ENCODE measurements around the gene CX3CR1. TPM values are rescaled to one million over a fixed set of nuclear protein-coding genes. Genes with fewer than 3 reads are reported as not detected.
"Not testable (repeated sequence)": the region's sequence is repeated elsewhere in the genome, so short reads cannot be mapped to it uniquely, and the experiment has no call there.

The CX3CR1 gene
- polyA plus RNA-seq, 1 experiment: not detected

DNA sequence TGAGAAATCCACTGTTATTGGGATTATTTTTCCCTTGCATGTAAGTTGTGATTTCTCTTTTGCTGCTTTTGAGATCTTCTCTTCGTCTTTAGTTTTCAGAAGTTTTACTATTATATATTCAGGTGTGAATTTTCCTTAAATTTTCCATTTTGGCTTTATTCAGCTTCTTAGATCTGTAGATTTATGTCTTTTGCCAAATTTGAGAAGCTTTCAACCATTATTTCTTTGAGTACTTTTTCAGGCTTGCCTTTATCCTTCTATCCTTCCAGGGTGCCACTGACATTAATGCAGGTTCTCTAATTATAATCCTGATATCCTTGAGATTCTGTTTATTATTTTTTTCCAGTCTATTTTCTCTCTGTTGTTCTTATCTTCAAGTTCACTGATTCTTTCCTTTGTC, 49.4 kb downstream of the CX3CR1 start:
- CTCF ChIA-PET: no interaction called here
- Histone ChIP-seq H3K9me3 (ENCODE audit: control insufficient read depth, insufficient read depth, low read length) (no peaks in the 10 kb centered on the region), H3K4me3 (ENCODE audit: low read depth, low read length) (no peak overlapping the region), H3K27me3 (ENCODE audit: control insufficient read depth, insufficient read depth, low read length) (peaks cover 18% of the 10 kb centered on the region), H3K27ac (ENCODE audit: low read depth, low read length) (no peak overlapping the region)
- POLR2A ChIA-PET: no interaction called here
- TF ChIP-seq CTCF (IDR thresholded peaks at IDR 0.05; ENCODE audit: low read depth, low read length): no peak
- no peak for DNase-seq (ENCODE audit: low read depth, low spot score)

GRCh38 chr3:39228496-39228895, 51.3 kb downstream of the CX3CR1 start:
- Histone ChIP-seq H3K9me3 (ENCODE audit: control insufficient read depth, insufficient read depth, low read length) (no peaks in the 10 kb centered on the region), H3K4me3 (ENCODE audit: low read depth, low read length) (no peak overlapping the region), H3K27ac (ENCODE audit: low read depth, low read length) (no peak overlapping the region), H3K27me3 (ENCODE audit: control insufficient read depth, insufficient read depth, low read length) (peaks cover 12% of the 10 kb centered on the region)
- no peak for DNase-seq (ENCODE audit: low read depth, low spot score)
- POLR2A ChIA-PET: no interaction called here
- TF ChIP-seq CTCF (IDR thresholded peaks at IDR 0.05; ENCODE audit: low read depth, low read length): no peak
- CTCF ChIA-PET: no interaction called here

DNA sequence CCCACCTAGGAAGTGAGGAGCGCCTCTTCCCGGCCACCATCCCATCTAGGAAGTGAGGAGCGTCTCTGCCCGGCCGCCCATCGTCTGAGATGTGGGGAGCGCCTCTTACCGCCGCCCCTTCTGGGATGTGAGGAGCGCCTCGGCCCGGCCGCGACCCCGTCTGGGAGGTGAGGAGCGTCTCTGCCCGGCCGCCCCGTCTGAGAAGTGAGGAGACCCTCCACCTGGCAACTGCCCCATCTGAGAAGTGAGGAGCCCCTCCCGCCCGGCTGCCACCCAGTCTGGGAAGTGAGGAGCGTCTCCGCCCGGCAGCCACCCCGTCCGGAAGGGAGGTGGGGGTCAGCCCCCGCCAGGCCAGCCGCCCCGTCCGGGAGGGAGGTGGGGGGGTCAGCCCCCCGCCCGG, 52.2 kb downstream of the CX3CR1 start:
- H3K4me3 ChIP-seq (ENCODE audit: low read depth, low read length); DNase-seq (ENCODE audit: low read depth, low spot score); H3K27ac ChIP-seq (ENCODE audit: low read depth, low read length); H3K9me3 ChIP-seq (ENCODE audit: control insufficient read depth, insufficient read depth, low read length); POLR2A ChIA-PET; CTCF ChIA-PET; H3K27me3 ChIP-seq (ENCODE audit: control insufficient read depth, insufficient read depth, low read length): not testable (repeated sequence)

GRCh38 chr3:39226106-39226741, 53.6 kb downstream of the CX3CR1 start:
- ChIA-PET POLR2A (no interaction called here), CTCF (interaction anchor here (0.6 to 0.8 kb wide), 2 partner anchors 36 to 38 kb away, joined by 3 to 4 read pairs; no protein-coding TSS in a partner anchor)
- no peak for DNase-seq (ENCODE audit: low read depth, low spot score)
- Histone ChIP-seq H3K27me3 (ENCODE audit: control insufficient read depth, insufficient read depth, low read length) (peaks cover 2% of the 10 kb centered on the region), H3K9me3 (ENCODE audit: control insufficient read depth, insufficient read depth, low read length) (no peaks in the 10 kb centered on the region), H3K27ac (ENCODE audit: low read depth, low read length) (no peak overlapping the region), H3K4me3 (ENCODE audit: low read depth, low read length) (no peak overlapping the region)
- no peak for TF ChIP-seq CTCF (IDR thresholded peaks at IDR 0.05; ENCODE audit: low read depth, low read length)

- no peak for DNase-seq (ENCODE audit: low read depth, low spot score)
- Histone ChIP-seq H3K27me3 (ENCODE audit: control insufficient read depth, insufficient read depth, low read length) (peaks cover 11% of the 10 kb centered on the region), H3K9me3 (ENCODE audit: control insufficient read depth, insufficient read depth, low read length) (no peaks in the 10 kb centered on the region), H3K4me3 (ENCODE audit: low read depth, low read length) (no peak overlapping the region), H3K27ac (ENCODE audit: low read depth, low read length) (no peak overlapping the region)
- POLR2A ChIA-PET: no interaction called here
- TF ChIP-seq CTCF (IDR thresholded peaks at IDR 0.05; ENCODE audit: low read depth, low read length): no peak
- CTCF ChIA-PET: interaction anchor here (0.7 to 1.4 kb wide), 4 partner anchors 10 to 99 kb away, joined by 3 to 6 read pairs (median 3); no protein-coding TSS in a partner anchor
Measured at GRCh38 chr3:39224288-39224687, 55.5 kb downstream of the CX3CR1 start.

Data from AG04450 (cell line).